Mucosa of stomach (tissue), 1 donor: ENCODE results near the gene MRPL33.

Experiments used
- H3K27me3 ChIP-seq: one replicate; pipeline ENCODE4 v1.7.0; 2013; ENCODE audit warnings: mild to moderate bottlenecking, low read length; ENCODE audit not compliant: control insufficient read depth, insufficient read depth
- H3K36me3 ChIP-seq: one replicate; pipeline ENCODE4 v1.7.0; 2013; ENCODE audit warnings: low read length; ENCODE audit not compliant: control insufficient read depth, insufficient read depth
- H3K4me1 ChIP-seq: one replicate; pipeline ENCODE4 v1.7.0; 2013; ENCODE audit warnings: mild to moderate bottlenecking, low read length; ENCODE audit not compliant: control insufficient read depth, insufficient read depth
- H3K4me3 ChIP-seq: one replicate; pipeline ENCODE4 v1.7.0; 2013; ENCODE audit warnings: low read length
- H3K9ac ChIP-seq: one replicate; pipeline ENCODE4 v1.7.0; 2013; ENCODE audit warnings: mild to moderate bottlenecking, low read length, moderate library complexity
- H3K9me3 ChIP-seq: one replicate; pipeline ENCODE4 v1.7.0; 2013; ENCODE audit warnings: mild to moderate bottlenecking, low read length, moderate library complexity; ENCODE audit not compliant: control insufficient read depth
- donor health status: Pancreatic carcinoma.

The MRPL33 gene

GRCh38 chr2:27823569-27823968 lies 52.0 kb downstream of the MRPL33 start:
- H3K27me3 ChIP-seq, result no peaks in the 10 kb centered on the region
- no peak overlapping the region for H3K4me3 ChIP-seq
- H3K9me3 ChIP-seq, result no peaks in the 10 kb centered on the region
- H3K4me1 ChIP-seq, result no peaks in the 10 kb centered on the region
- no peak overlapping the region for H3K9ac ChIP-seq
- H3K36me3 ChIP-seq, result no peaks in the 10 kb centered on the region

- Histone ChIP-seq H3K27me3 (no peaks in the 10 kb centered on the region), H3K9me3 (no peaks in the 10 kb centered on the region), H3K9ac (no peak overlapping the region), H3K4me1 (no peaks in the 10 kb centered on the region), H3K4me3 (no peak overlapping the region), H3K36me3 (no peaks in the 10 kb centered on the region)
These were observed 52.9 kb downstream of the MRPL33 start for GRCh38 chr2:27824401-27824800.

GRCh38 chr2:27828305-27828704 lies 56.8 kb downstream of the MRPL33 start:
- Histone ChIP-seq H3K9me3 (no peaks in the 10 kb centered on the region), H3K36me3 (no peaks in the 10 kb centered on the region), H3K4me3 (no peak overlapping the region), H3K9ac (no peak overlapping the region), H3K4me1 (no peaks in the 10 kb centered on the region), H3K27me3 (no peaks in the 10 kb centered on the region)
